PC-9 (cell line): ENCODE measurements around the gene INKA1. TPM values are rescaled to one million over a fixed set of nuclear protein-coding genes. Genes with fewer than 3 reads are reported as not detected.

Experiments
- BruUV-seq: library from RNA; stranded (reverse); fragments of 400-500 nt; replicated peaks from 2 replicates; lab custom pipeline; 2021; lab: Mats Ljungman, UMichigan
- CTCF ChIA-PET: fragments of 300-600 bp; sonication (Branson Sonifier 250); formaldehyde crosslinking; loops from one replicate; lab custom pipeline; 2022; ENCODE audit warnings: antibody characterized with exemption; lab: Charles Lee
- POLR2A ChIA-PET: fragments of 300-600 bp; sonication (Branson Sonifier 250); formaldehyde crosslinking; loops from one replicate; lab custom pipeline; 2022; ENCODE audit warnings: antibody characterized with exemption; ENCODE audit not compliant: unreplicated experiment; lab: Charles Lee
- DNase-seq, 2 experiments: peaks; one replicate each; pipeline versions ENCODE4 v3.0.0 to v3.0.0-alpha.2; 2015 to 2022; ENCODE audit warnings: mixed read lengths in 1 of 2
- H2AFZ ChIP-seq: fragments of 200-600 bp; sonication (generic); 2 replicates; pipeline ENCODE4 v1.8.1; 2017; ENCODE audit warnings: antibody characterized with exemption
- H3F3A ChIP-seq: fragments of 200-600 bp; sonication (generic); 2 replicates; pipeline ENCODE4 v1.8.1; 2017; ENCODE audit warnings: antibody characterized with exemption, mild to moderate bottlenecking, low read depth; ENCODE audit not compliant: insufficient read depth
- H3K27ac ChIP-seq: fragments of 200-600 bp; sonication (generic); 2 replicates; pipeline ENCODE4 v1.6.1; 2016; ENCODE audit warnings: mixed run types
- H3K27me3 ChIP-seq: fragments of 200-600 bp; sonication (generic); 2 replicates; pipeline ENCODE4 v1.6.1; 2016; ENCODE audit warnings: low read depth, mixed run types; ENCODE audit not compliant: insufficient read depth
- H3K36me3 ChIP-seq: fragments of 200-600 bp; sonication (generic); 2 replicates; pipeline ENCODE4 v1.6.1; 2016; ENCODE audit warnings: low read depth, mixed run types
- H3K4me1 ChIP-seq: fragments of 200-600 bp; sonication (generic); replicated peaks from 2 replicates; pipeline ENCODE4 v1.6.1; 2016; ENCODE audit warnings: mixed run types; ENCODE audit not compliant: insufficient read depth
- H3K4me2 ChIP-seq: fragments of 200-600 bp; sonication (generic); 2 replicates; pipeline ENCODE4 v1.6.1; 2017; ENCODE audit warnings: mixed run types
- H3K4me3 ChIP-seq: fragments of 200-600 bp; sonication (generic); 2 replicates; pipeline ENCODE4 v1.6.1; 2016; ENCODE audit warnings: mixed run types
- H3K79me2 ChIP-seq: fragments of 200-600 bp; sonication (generic); 2 replicates; pipeline ENCODE4 v1.6.1; 2017; ENCODE audit warnings: low read depth, mixed run types
- H3K9me2 ChIP-seq: fragments of 200-600 bp; sonication (generic); 2 replicates; pipeline ENCODE4 v1.8.1; 2017; ENCODE audit warnings: mild to moderate bottlenecking; ENCODE audit not compliant: insufficient read depth
- H3K9me3 ChIP-seq: fragments of 200-600 bp; sonication (generic); 2 replicates; pipeline ENCODE4 v1.8.1; 2016; ENCODE audit warnings: low read depth; ENCODE audit not compliant: insufficient read depth
- H4K20me1 ChIP-seq: fragments of 200-600 bp; sonication (generic); 2 replicates; pipeline ENCODE4 v1.8.1; 2017; ENCODE audit not compliant: insufficient read depth
- CTCF ChIP-seq: fragments of 200-600 bp; sonication (generic); conservative IDR thresholded peaks from 2 replicates; pipeline ENCODE4 v1.6.1; 2017; ENCODE audit warnings: mixed run types, antibody characterized with exemption, mild to moderate bottlenecking, moderate library complexity
- EZH2 ChIP-seq: fragments of 200-600 bp; sonication (generic); IDR thresholded peaks from 2 replicates; pipeline ENCODE4 v1.8.0; 2017; ENCODE audit warnings: antibody characterized with exemption, low read depth
- intact Hi-C: fragments of 100-400 bp; cut with micrococcal nuclease; formaldehyde crosslinking; loops from one replicate; pipeline ENCODE4 v1.10.0; 2022; ENCODE audit not compliant: unreplicated experiment
- total RNA-seq: library from RNA; stranded (reverse); gene quantifications from 2 replicates; pipeline ENCODE4 v1.2.3, GENCODE V29; 2021

INKA1 gene
- total RNA-seq, 1 experiment from 2014 or later: not detected

- intact Hi-C loops: no loop called here
- H3K4me1 ChIP-seq: no peaks in the 10 kb centered on the region
- no peak for DNase-seq
- TF ChIP-seq EZH2 (no peak), CTCF (no peak)
- BruUV-seq: no TSS peak
- POLR2A ChIA-PET: no interaction called here
- no peak overlapping the region for H3K27ac ChIP-seq
- H3K36me3 ChIP-seq: no peaks in the 10 kb centered on the region
- H2AFZ ChIP-seq: no peak overlapping the region
- peaks cover 19% of the 10 kb centered on the region for H3K79me2 ChIP-seq
- no peaks in the 10 kb centered on the region for H3K27me3 ChIP-seq
- H3K4me3 ChIP-seq: no peak overlapping the region
- H3K9me3 ChIP-seq: no peaks in the 10 kb centered on the region
- CTCF ChIA-PET: no interaction called here
- no peaks in the 10 kb centered on the region for H3F3A ChIP-seq
- no peak overlapping the region for H3K4me2 ChIP-seq
- no peaks in the 10 kb centered on the region for H3K9me2 ChIP-seq
- no peaks in the 10 kb centered on the region; the same call in none of the 2 replicates for H4K20me1 ChIP-seq
Measured at GRCh38 chr3:49763981-49764380, 39.1 kb upstream of the INKA1 start.

GRCh38 chr3:49769286-49769915 lies 33.7 kb upstream of the INKA1 start:
- Histone ChIP-seq H3K4me1 (no peaks in the 10 kb centered on the region), H3K27me3 (no peaks in the 10 kb centered on the region), H4K20me1 (peaks cover 10% of the 10 kb centered on the region), H3K4me3 (no peak overlapping the region), H3F3A (no peaks in the 10 kb centered on the region), H3K4me2 (no peak overlapping the region), H3K36me3 (no peaks in the 10 kb centered on the region), H3K79me2 (peaks cover 44% of the 10 kb centered on the region), H3K27ac (no peak overlapping the region), H3K9me2 (no peaks in the 10 kb centered on the region), H2AFZ (no peak overlapping the region), H3K9me3 (no peaks in the 10 kb centered on the region)
- DNase-seq: no peak
- POLR2A ChIA-PET: no interaction called here
- CTCF ChIA-PET: no interaction called here
- no TSS peak for BruUV-seq
- TF ChIP-seq CTCF (no peak), EZH2 (no peak)
- intact Hi-C loops: no loop called here

- ChIA-PET CTCF (no interaction called here), POLR2A (no interaction called here)
- Histone ChIP-seq H3K9me3 (no peaks in the 10 kb centered on the region), H3K4me2 (no peak overlapping the region), H3K79me2 (peaks cover 38% of the 10 kb centered on the region), H3K36me3 (no peaks in the 10 kb centered on the region), H3K27ac (no peak overlapping the region), H3K4me3 (no peak overlapping the region), H3F3A (no peaks in the 10 kb centered on the region), H3K4me1 (no peaks in the 10 kb centered on the region), H4K20me1 (peaks cover 14% of the 10 kb centered on the region), H3K9me2 (no peaks in the 10 kb centered on the region), H2AFZ (no peak overlapping the region), H3K27me3 (no peaks in the 10 kb centered on the region)
- no TSS peak for BruUV-seq
- intact Hi-C loops: no loop called here
- no peak for TF ChIP-seq CTCF
- TF ChIP-seq EZH2: no peak
- DNase-seq: no peak
Measured at GRCh38 chr3:49769926-49770325, 33.1 kb upstream of the INKA1 start.
